Uterus (tissue), 4 donors: Measurements from ENCODE around the gene BTF3L4. TPM values are rescaled to one million over a fixed set of nuclear protein-coding genes. Genes with fewer than 3 reads are reported as not detected.

ENCODE experiments used
- DNase-seq, 2 donors: peaks; one replicate each; pipeline ENCODE4 v3.0.0-alpha.2; 2019 to 2020
- H3K27ac ChIP-seq, 2 donors: fragments of 200-600 bp; sonication (generic); 1 replicate in 1 of 2; 2 replicates in 1 of 2; pipeline ENCODE4 v1.5.1; 2016 to 2018
- H3K27me3 ChIP-seq, 2 donors: fragments of 200-600 bp; sonication (generic); one replicate each; pipeline ENCODE4 v1.5.1; 2018 to 2019; ENCODE audit warnings: control low read depth in 1 of 2
- H3K36me3 ChIP-seq, 2 donors: fragments of 200-600 bp; sonication (generic); one replicate each; pipeline ENCODE4 v1.5.1; 2019; ENCODE audit warnings: control low read depth in 1 of 2
- H3K4me1 ChIP-seq, 2 donors: fragments of 200-600 bp; sonication (generic); one replicate each; pipeline ENCODE4 v1.5.1; 2018 to 2019; ENCODE audit warnings: control low read depth in 1 of 2
- H3K4me3 ChIP-seq, 2 donors: fragments of 200-600 bp; sonication (generic); 1 replicate in 1 of 2; 2 replicates in 1 of 2; pipeline ENCODE4 v1.5.1; 2018 to 2019; ENCODE audit warnings: mild to moderate bottlenecking in 1 of 2
- H3K9me3 ChIP-seq, 2 donors: fragments of 200-600 bp; sonication (generic); one replicate each; pipeline ENCODE4 v1.5.1; 2019; ENCODE audit warnings: control low read depth in 1 of 2
- CTCF ChIP-seq, 4 experiments: fragments of 200-600 bp in 2 of 4; fragments of 450-650 bp in 2 of 4; sonication (generic) in 2 of 4; IDR thresholded peaks; one replicate each; pipeline ENCODE4 v1.5.1; 2016 to 2019; ENCODE audit warnings: antibody characterized with exemption in 4 of 4, mild to moderate bottlenecking in 2 of 4, moderate library complexity in 1 of 4
- POLR2A ChIP-seq, 2 donors: fragments of 450-650 bp; IDR thresholded peaks; one replicate each; pipeline ENCODE4 v1.6.1; 2016; ENCODE audit warnings: antibody characterized with exemption in 2 of 2, mild to moderate bottlenecking in 1 of 2, moderate library complexity in 1 of 2
- intact Hi-C: fragments of 100-400 bp; cut with DNase I; formaldehyde crosslinking; loops from one replicate; pipeline ENCODE4 v1.15.1; 2023; ENCODE audit warnings: low total_unique reads
- total RNA-seq, 4 donors: library from RNA; depleted of rRNA in 3 of 4; stranded (reverse); fragments of >200 nt in 3 of 4; gene quantifications; one replicate each; pipeline versions ENCODE4 v1.1.0 to v1.2.4, GENCODE V29; 2014 to 2023
- donor health status: DM: yes; HTN: yes; CAD: no.

The BTF3L4 gene
- total RNA-seq, 4 donors from 2014 or later: 4.9 to 105 (median 70.8) TPM

DNA sequence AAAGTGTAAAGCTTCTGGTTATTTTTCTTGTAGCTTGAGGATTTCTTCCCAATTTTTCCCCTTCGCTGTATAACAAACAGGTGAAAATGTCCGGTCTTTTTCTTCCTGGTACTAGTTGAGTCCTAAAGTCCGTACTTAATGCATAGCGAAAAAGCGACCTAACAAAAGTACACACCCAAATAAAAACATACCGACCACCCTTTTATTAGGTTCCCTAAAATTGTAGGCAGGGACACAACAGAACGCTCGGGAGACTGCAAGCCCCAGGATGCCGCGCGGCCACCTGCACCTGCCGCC, 281 bp upstream of the BTF3L4 start:
- Histone ChIP-seq H3K9me3 (no peaks in the 10 kb centered on the region), H3K27me3 (no peaks in the 10 kb centered on the region), H3K27ac (peak overlapping the region; percentile 90), H3K4me3 (peak overlapping the region; percentile 65 to 77), H3K36me3 (no peaks in the 10 kb centered on the region), H3K4me1 (peaks cover 0 to 10% of the 10 kb centered on the region in 2 donors)
- intact Hi-C loops: no loop called here
- TF ChIP-seq CTCF (IDR thresholded peaks at IDR 0.05) (no peak), POLR2A (IDR thresholded peaks at IDR 0.05) (no peak)
- DNase-seq: no peak

- Histone ChIP-seq H3K9me3 (no peaks in the 10 kb centered on the region), H3K27me3 (no peaks in the 10 kb centered on the region), H3K4me1 (peaks cover 0 to 10% of the 10 kb centered on the region in 2 donors), H3K4me3 (peak overlapping the region; percentile 65 to 77), H3K36me3 (no peaks in the 10 kb centered on the region), H3K27ac (peak overlapping the region; percentile 90)
- intact Hi-C loops: no loop called here
- DNase-seq: no peak
- TF ChIP-seq CTCF (IDR thresholded peaks at IDR 0.05): no peak
- no peak for TF ChIP-seq POLR2A (IDR thresholded peaks at IDR 0.05)
Measured at GRCh38 chr1:52056937-52057231, 789 bp downstream of the BTF3L4 start.

GRCh38 chr1:52057255-52057654, 1.2 kb downstream of the BTF3L4 start:
- Histone ChIP-seq H3K9me3 (no peaks in the 10 kb centered on the region), H3K27ac (peak overlapping the region; percentile 90), H3K27me3 (no peaks in the 10 kb centered on the region), H3K4me3 (peak overlapping the region in 1 of 2 donors; percentile 77), H3K36me3 (no peaks in the 10 kb centered on the region), H3K4me1 (peaks cover 0 to 10% of the 10 kb centered on the region in 2 donors)
- intact Hi-C loops: no loop called here
- no peak for DNase-seq
- TF ChIP-seq POLR2A (IDR thresholded peaks at IDR 0.05) (no peak), CTCF (IDR thresholded peaks at IDR 0.05) (no peak)

DNA sequence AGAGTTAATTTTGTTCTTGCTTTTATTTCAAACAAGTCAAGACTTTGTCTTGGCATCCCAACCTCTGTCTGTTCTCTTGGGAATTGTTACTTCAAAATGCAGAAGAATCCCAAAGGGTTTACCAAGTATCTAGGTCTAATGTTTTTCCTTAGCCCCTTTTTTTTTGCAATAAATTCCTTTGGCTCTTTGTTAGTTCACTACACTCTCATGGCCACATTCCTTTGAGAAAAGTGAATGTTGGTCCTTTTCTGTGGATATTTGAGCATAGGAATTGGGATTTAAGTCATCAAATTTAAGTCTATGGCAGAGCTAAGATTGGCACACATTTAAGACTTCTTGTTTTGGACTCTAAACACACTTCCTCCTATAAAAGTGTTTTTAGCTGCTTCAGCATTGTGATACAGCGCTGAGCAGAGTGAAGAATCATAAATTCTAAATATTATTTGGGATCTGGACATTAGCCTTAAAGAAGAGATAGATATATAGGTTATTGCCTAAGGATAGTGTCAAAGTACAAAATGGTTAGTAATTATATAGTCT, 1.9 kb downstream of the BTF3L4 start:
- H3K27me3 ChIP-seq: no peaks in the 10 kb centered on the region
- H3K4me1 ChIP-seq: peaks cover 0 to 10% of the 10 kb centered on the region in 2 donors
- TF ChIP-seq POLR2A (IDR thresholded peaks at IDR 0.05) (no peak), CTCF (IDR thresholded peaks at IDR 0.05) (no peak)
- no peak overlapping the region for H3K27ac ChIP-seq
- DNase-seq: no peak
- intact Hi-C loops: no loop called here
- H3K36me3 ChIP-seq: no peaks in the 10 kb centered on the region
- no peak overlapping the region for H3K4me3 ChIP-seq
- no peaks in the 10 kb centered on the region for H3K9me3 ChIP-seq

GRCh38 chr1:52059321-52059720, 3.2 kb downstream of the BTF3L4 start:
- DNase-seq: no peak
- no peaks in the 10 kb centered on the region for H3K9me3 ChIP-seq
- TF ChIP-seq CTCF (IDR thresholded peaks at IDR 0.05) (no peak), POLR2A (IDR thresholded peaks at IDR 0.05) (no peak)
- intact Hi-C loops: no loop called here
- peaks cover 0 to 10% of the 10 kb centered on the region in 2 donors for H3K4me1 ChIP-seq
- no peaks in the 10 kb centered on the region for H3K36me3 ChIP-seq
- H3K4me3 ChIP-seq: no peak overlapping the region
- H3K27ac ChIP-seq: peak overlapping the region in 1 of 2 donors; percentile 24
- no peaks in the 10 kb centered on the region for H3K27me3 ChIP-seq
